ENCODE data around the gene LDLRAD4. TPM values are rescaled to one million over a fixed set of nuclear protein-coding genes. Genes with fewer than 3 reads are reported as not detected.

LDLRAD4 gene
- total and polyA plus RNA-seq, 8 donors, result 14.1 to 26.6 (median 18.8) TPM

DNA sequence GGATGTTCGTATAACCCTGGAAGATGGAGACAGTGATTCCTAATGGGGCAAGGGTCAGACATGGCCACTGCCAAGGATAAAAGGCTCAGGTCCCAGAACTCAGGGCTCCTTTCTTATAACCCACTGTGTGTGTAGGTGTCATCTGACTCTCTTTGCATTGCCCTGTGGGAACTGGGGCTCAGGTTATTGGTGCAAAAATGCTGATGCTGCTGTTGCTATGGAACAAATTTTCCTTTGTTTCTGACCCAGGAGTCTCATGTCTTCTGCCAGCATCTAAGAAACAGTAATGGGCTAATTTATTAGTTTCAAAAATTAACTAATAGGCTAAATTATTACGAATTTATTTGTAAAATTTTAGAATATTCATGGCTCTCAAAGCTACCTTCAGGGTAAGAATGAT lies 24.3 kb upstream of the LDLRAD4 start:
- Histone ChIP-seq H3K27ac (no peak overlapping the region), H3K36me3 (no peaks in the 10 kb centered on the region), H3K27me3 (no peaks in the 10 kb centered on the region), H3K4me1 (no peaks in the 10 kb centered on the region), H3K4me3 (no peak overlapping the region), H3K9me3 (peaks cover 0 to 11% of the 10 kb centered on the region in 2 donors)
- TF ChIP-seq, protein P1, sequence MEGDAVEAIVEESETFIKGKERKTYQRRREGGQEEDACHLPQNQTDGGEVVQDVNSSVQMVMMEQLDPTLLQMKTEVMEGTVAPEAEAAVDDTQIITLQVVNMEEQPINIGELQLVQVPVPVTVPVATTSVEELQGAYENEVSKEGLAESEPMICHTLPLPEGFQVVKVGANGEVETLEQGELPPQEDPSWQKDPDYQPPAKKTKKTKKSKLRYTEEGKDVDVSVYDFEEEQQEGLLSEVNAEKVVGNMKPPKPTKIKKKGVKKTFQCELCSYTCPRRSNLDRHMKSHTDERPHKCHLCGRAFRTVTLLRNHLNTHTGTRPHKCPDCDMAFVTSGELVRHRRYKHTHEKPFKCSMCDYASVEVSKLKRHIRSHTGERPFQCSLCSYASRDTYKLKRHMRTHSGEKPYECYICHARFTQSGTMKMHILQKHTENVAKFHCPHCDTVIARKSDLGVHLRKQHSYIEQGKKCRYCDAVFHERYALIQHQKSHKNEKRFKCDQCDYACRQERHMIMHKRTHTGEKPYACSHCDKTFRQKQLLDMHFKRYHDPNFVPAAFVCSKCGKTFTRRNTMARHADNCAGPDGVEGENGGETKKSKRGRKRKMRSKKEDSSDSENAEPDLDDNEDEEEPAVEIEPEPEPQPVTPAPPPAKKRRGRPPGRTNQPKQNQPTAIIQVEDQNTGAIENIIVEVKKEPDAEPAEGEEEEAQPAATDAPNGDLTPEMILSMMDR (IDR thresholded peaks at IDR 0.05), result no peak
- DNase-seq (no peak), ATAC-seq (no peak)
- intact Hi-C loops (cut with DNase I), result no loop called here

DNA sequence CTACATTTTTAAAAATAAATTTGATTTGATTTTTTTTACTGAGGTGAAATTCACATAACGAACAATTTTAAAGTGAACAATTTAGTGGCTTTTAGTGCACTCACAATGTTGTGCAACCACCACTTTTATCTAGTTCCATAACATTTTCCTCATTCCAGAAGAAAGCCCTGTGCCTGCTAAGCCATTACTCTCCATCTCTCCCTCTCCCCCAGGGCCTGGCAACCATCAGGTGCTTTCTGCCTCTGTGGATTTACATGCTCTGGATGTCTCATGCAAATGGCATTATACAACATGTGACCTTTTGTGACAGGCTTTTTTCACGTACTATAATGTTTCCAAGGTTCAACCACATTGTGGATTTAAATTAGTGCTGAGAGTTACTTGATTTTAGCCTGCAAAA lies 19.9 kb upstream of the LDLRAD4 start:
- Histone ChIP-seq H3K36me3 (no peaks in the 10 kb centered on the region), H3K9me3 (peaks cover 0 to 20% of the 10 kb centered on the region in 2 donors), H3K4me1 (no peaks in the 10 kb centered on the region), H3K27ac (no peak overlapping the region), H3K27me3 (peaks cover 0 to 15% of the 10 kb centered on the region in 2 donors), H3K4me3 (no peak overlapping the region)
- intact Hi-C loops (cut with DNase I), result no loop called here
- TF ChIP-seq, protein P1 (IDR thresholded peaks at IDR 0.05), result no peak
- DNase-seq, result no peak
- ATAC-seq, result no peak

DNA sequence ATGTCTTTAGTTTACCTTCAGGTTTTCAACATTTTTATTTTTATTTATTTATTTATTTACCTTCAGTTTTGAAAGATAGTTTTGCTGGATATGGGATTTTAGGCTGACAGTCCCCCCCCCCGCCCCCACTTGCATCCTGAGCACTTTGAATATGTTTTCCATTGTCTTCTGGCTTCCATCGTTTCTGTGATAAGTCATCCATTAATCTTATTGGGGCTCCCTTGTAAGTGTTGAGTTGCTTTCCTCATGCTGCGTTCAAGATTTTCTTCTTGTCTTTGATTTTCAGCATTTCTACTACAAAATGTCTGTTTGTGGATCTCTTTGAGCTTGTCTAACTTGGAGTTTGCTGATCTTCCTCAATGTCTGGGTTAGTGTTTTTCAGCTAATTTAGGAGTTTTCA lies 19.4 kb upstream of the LDLRAD4 start:
- intact Hi-C loops (cut with DNase I), result no loop called here

DNA sequence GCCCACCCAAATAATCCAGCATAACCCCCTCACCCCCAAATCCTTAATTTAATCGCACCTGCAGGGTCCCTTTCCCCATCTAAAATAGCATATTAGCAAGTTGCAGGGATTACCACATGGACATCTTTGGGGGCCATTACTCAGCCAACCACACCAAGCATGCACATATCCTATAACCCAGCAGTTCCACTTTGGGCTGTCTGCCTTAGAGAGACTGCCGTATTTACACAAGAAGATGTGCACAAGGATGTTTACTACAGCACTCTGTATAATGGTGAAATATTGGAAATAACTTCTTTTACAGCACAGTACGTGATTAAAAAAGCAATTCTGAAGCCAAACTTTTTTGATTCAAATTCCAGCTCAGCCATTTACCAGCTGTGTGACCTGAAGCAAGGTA lies 17.3 kb upstream of the LDLRAD4 start:
- Histone ChIP-seq H3K27me3 (peaks cover 0 to 17% of the 10 kb centered on the region in 2 donors), H3K27ac (no peak overlapping the region), H3K4me1 (no peaks in the 10 kb centered on the region), H3K9me3 (peaks cover 0 to 19% of the 10 kb centered on the region in 2 donors), H3K36me3 (no peaks in the 10 kb centered on the region), H3K4me3 (no peak overlapping the region)
- intact Hi-C loops (cut with DNase I), result no loop called here
- no peak for DNase-seq
- TF ChIP-seq, protein P1 (IDR thresholded peaks at IDR 0.05), result no peak
- ATAC-seq, result no peak

More for the DNA sequence above, 19.4 kb upstream of the LDLRAD4 start:
- Histone ChIP-seq H3K4me1 (no peaks in the 10 kb centered on the region), H3K4me3 (no peak overlapping the region), H3K27ac (no peak overlapping the region), H3K36me3 (no peaks in the 10 kb centered on the region), H3K27me3 (peaks cover 0 to 17% of the 10 kb centered on the region in 2 donors), H3K9me3 (peaks cover 0 to 20% of the 10 kb centered on the region in 2 donors)
- no peak for ATAC-seq
- TF ChIP-seq, protein P1 (IDR thresholded peaks at IDR 0.05), result no peak
- no peak for DNase-seq

DNA sequence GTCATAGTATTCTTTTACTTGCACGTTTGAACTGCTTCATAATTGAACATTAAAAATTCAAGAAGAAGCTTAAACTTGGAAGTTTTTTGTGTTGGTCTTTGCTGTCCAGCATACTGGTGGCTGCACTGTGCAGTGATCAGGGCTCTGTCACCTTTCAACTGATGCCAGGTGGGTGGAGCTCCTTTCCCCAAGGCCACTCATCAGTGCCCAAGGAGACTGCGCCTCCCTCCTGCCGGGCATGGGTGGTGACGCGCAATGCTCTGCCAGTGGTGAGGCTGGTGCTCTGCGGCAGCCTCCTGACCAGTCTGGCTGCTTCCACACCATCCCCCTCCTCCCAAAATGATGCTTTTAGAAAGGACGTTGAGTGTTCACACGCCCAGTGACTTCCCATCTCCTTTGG lies 16.0 kb upstream of the LDLRAD4 start:
- no peak for DNase-seq

More for the DNA sequence above, 16.0 kb upstream of the LDLRAD4 start:
- Histone ChIP-seq H3K27ac (no peak overlapping the region), H3K4me3 (no peak overlapping the region), H3K9me3 (peaks cover 0 to 19% of the 10 kb centered on the region in 2 donors), H3K27me3 (peaks cover 0 to 17% of the 10 kb centered on the region in 2 donors), H3K36me3 (no peaks in the 10 kb centered on the region), H3K4me1 (no peaks in the 10 kb centered on the region)
- intact Hi-C loops (cut with DNase I), result no loop called here
- TF ChIP-seq, protein P1 (IDR thresholded peaks at IDR 0.05), result no peak
- no peak for ATAC-seq
